H9 (cell line): ENCODE results near the gene ISOC1. TPM values are rescaled to one million over a fixed set of nuclear protein-coding genes. Genes with fewer than 3 reads are reported as not detected.

ENCODE experiments used
- DNase-seq: peaks from one replicate; pipeline ENCODE4 v3.0.0-alpha.2; 2017
- H2AFZ ChIP-seq: one replicate; pipeline ENCODE4 v1.6.1; 2013; ENCODE audit warnings: mild to moderate bottlenecking, low read length, control low read depth, moderate library complexity
- H2AK5ac ChIP-seq: 2 replicates; pipeline ENCODE4 v1.6.1; 2013; ENCODE audit warnings: low read length, control low read depth, mixed read lengths; ENCODE audit not compliant: insufficient read length
- H2BK120ac ChIP-seq: one replicate; pipeline ENCODE4 v1.6.1; 2013; ENCODE audit warnings: low read depth, mild to moderate bottlenecking, low read length, control low read depth, inconsistent platforms; ENCODE audit not compliant: poor library complexity, severe bottlenecking
- H2BK12ac ChIP-seq: 2 replicates; pipeline ENCODE4 v1.6.1; 2013; ENCODE audit warnings: low read length, control low read depth, mixed read lengths, low read depth; ENCODE audit not compliant: insufficient read length
- H2BK15ac ChIP-seq: 2 replicates; pipeline ENCODE4 v1.6.1; 2013; ENCODE audit warnings: low read depth, low read length, control low read depth
- H2BK20ac ChIP-seq: one replicate; pipeline ENCODE4 v1.6.1; 2013; ENCODE audit warnings: low read depth, mild to moderate bottlenecking, low read length, control low read depth, inconsistent platforms; ENCODE audit not compliant: poor library complexity, severe bottlenecking
- H2BK5ac ChIP-seq: 2 replicates; pipeline ENCODE4 v1.6.1; 2013; ENCODE audit warnings: low read length, control low read depth, mixed read lengths; ENCODE audit not compliant: insufficient read length
- H3K14ac ChIP-seq: 2 replicates; pipeline ENCODE4 v1.6.1; 2013; ENCODE audit warnings: low read length, control low read depth; ENCODE audit not compliant: insufficient read depth
- H3K18ac ChIP-seq: 2 replicates; pipeline ENCODE4 v1.6.1; 2013; ENCODE audit warnings: low read depth, mild to moderate bottlenecking, mixed read lengths, low read length, control low read depth; ENCODE audit not compliant: insufficient read length
- H3K23ac ChIP-seq: 2 replicates; pipeline ENCODE4 v1.6.1; 2013; ENCODE audit warnings: low read length, control low read depth, mixed read lengths, low read depth; ENCODE audit not compliant: insufficient read length
- H3K23me2 ChIP-seq: 2 replicates; pipeline ENCODE4 v1.6.1; 2013; ENCODE audit warnings: low read depth, mild to moderate bottlenecking, mixed read lengths, low read length, control low read depth; ENCODE audit not compliant: insufficient read length, poor library complexity, severe bottlenecking
- H3K27ac ChIP-seq: 2 replicates; pipeline ENCODE4 v1.5.1; 2013; ENCODE audit warnings: low read length, control low read depth, mixed read lengths, low read depth; ENCODE audit not compliant: insufficient read length
- H3K27me3 ChIP-seq: 2 replicates; pipeline ENCODE4 v1.6.1; 2013; ENCODE audit warnings: low read length, control low read depth, inconsistent platforms; ENCODE audit not compliant: insufficient read depth
- H3K4ac ChIP-seq: 2 replicates; pipeline ENCODE4 v1.6.1; 2013; ENCODE audit warnings: low read depth, mild to moderate bottlenecking, control low read depth, inconsistent platforms, low read length, moderate library complexity
- H3K4me1 ChIP-seq: 2 replicates; pipeline ENCODE4 v1.6.1; 2013; ENCODE audit warnings: low read length, control low read depth, inconsistent platforms; ENCODE audit not compliant: insufficient read depth
- H3K4me2 ChIP-seq: 2 replicates; pipeline ENCODE4 v1.6.1; 2013; ENCODE audit warnings: low read length, control low read depth, mixed read lengths; ENCODE audit not compliant: insufficient read length, insufficient read depth
- H3K56ac ChIP-seq: 2 replicates; pipeline ENCODE4 v1.6.1; 2013; ENCODE audit warnings: low read depth, mild to moderate bottlenecking, mixed read lengths, low read length, control low read depth; ENCODE audit not compliant: insufficient read length
- H3K79me1 ChIP-seq: 2 replicates; pipeline ENCODE4 v1.6.1; 2013; ENCODE audit warnings: low read depth, mild to moderate bottlenecking, moderate library complexity, low read length, control low read depth, inconsistent platforms; ENCODE audit not compliant: insufficient read depth, poor library complexity, severe bottlenecking
- H3K79me2 ChIP-seq: 2 replicates; pipeline ENCODE4 v1.6.1; 2013; ENCODE audit warnings: low read length, control low read depth, inconsistent platforms; ENCODE audit not compliant: insufficient read depth
- H3K9ac ChIP-seq: 2 replicates; pipeline ENCODE4 v1.6.1; 2013; ENCODE audit warnings: low read length, control low read depth, mixed read lengths; ENCODE audit not compliant: insufficient read length; ENCODE audit errors: extremely low read depth
- H3K9me3 ChIP-seq: one replicate; pipeline ENCODE4 v1.6.1; 2013; ENCODE audit warnings: low read depth, low read length, inconsistent platforms; ENCODE audit not compliant: control insufficient read depth
- H3T11ph ChIP-seq: one replicate; pipeline ENCODE4 v1.6.1; 2013; ENCODE audit warnings: mild to moderate bottlenecking, low read length, control low read depth, inconsistent platforms
- H4K20me1 ChIP-seq: one replicate; pipeline ENCODE4 v1.6.1; 2013; ENCODE audit not compliant: control insufficient read depth, insufficient read length, insufficient read depth
- H4K5ac ChIP-seq: 2 replicates; pipeline ENCODE4 v1.6.1; 2013; ENCODE audit warnings: low read depth, mild to moderate bottlenecking, mixed read lengths, low read length, control low read depth; ENCODE audit not compliant: insufficient read length
- H4K8ac ChIP-seq: replicated peaks from 2 replicates; pipeline ENCODE4 v1.6.1; 2013; ENCODE audit warnings: low read length, control low read depth, mixed read lengths, low read depth; ENCODE audit not compliant: insufficient read length
- H4K91ac ChIP-seq: 2 replicates; pipeline ENCODE4 v1.6.1; 2013; ENCODE audit warnings: low read depth, mild to moderate bottlenecking, moderate library complexity, mixed read lengths, low read length, control low read depth; ENCODE audit not compliant: insufficient read length
- H3K27ac Mint-ChIP-seq, 3 experiments: 2 replicates in 2 of 3; 3 replicates in 1 of 3; pipeline ENCODE4 v1.8.0; 2020 to 2021; ENCODE audit warnings: mixed read lengths in 3 of 3, mild to moderate bottlenecking in 1 of 3, moderate library complexity in 1 of 3
- H3K27me3 Mint-ChIP-seq: 2 replicates; pipeline ENCODE4 v1.8.0; 2021; ENCODE audit warnings: low read depth, mild to moderate bottlenecking, moderate library complexity, mixed read lengths
- H3K36me3 Mint-ChIP-seq, 3 experiments: 2 replicates in 2 of 3; 3 replicates in 1 of 3; pipeline ENCODE4 v1.8.0; 2020 to 2021; ENCODE audit warnings: low read depth in 3 of 3, mixed read lengths in 3 of 3; ENCODE audit not compliant: insufficient read depth in 1 of 3
- H3K4me1 Mint-ChIP-seq, 2 experiments: 2 replicates each; pipeline ENCODE4 v1.8.0; 2020; ENCODE audit warnings: mixed read lengths in 2 of 2
- H3K4me3 Mint-ChIP-seq, 2 experiments: 2 replicates in 1 of 2; 3 replicates in 1 of 2; pipeline ENCODE4 v1.8.0; 2020 to 2021; ENCODE audit warnings: mild to moderate bottlenecking in 2 of 2, mixed read lengths in 2 of 2, moderate library complexity in 1 of 2
- H3K9me3 Mint-ChIP-seq, 2 experiments: 2 replicates in 1 of 2; 3 replicates in 1 of 2; pipeline ENCODE4 v1.8.0; 2020; ENCODE audit warnings: mild to moderate bottlenecking in 2 of 2, mixed read lengths in 2 of 2, moderate library complexity in 1 of 2
- CTCF ChIP-seq: fragments of 200-600 bp; sonication (generic); conservative IDR thresholded peaks from 3 replicates; pipeline ENCODE4 v1.8.0; 2021; ENCODE audit warnings: antibody characterized with exemption, mild to moderate bottlenecking
- total RNA-seq: library from RNA; stranded (reverse); gene quantifications from 2 replicates; pipeline ENCODE4 v1.2.1, GENCODE V29; 2021

ISOC1 gene
- total RNA-seq, 1 experiment from 2014 or later: 23.0 TPM

GRCh38 chr5:129067745-129068144 is 26.8 kb upstream of the ISOC1 start:
- Histone ChIP-seq H3T11ph (no peak overlapping the region), H3K9me3 (no peaks in the 10 kb centered on the region), H2AFZ (no peak overlapping the region), H4K91ac (no peak overlapping the region), H3K4ac (no peak overlapping the region), H3K27ac (no peak overlapping the region), H3K56ac (no peak overlapping the region), H2BK20ac (no peak overlapping the region), H3K27me3 (no peaks in the 10 kb centered on the region), H3K9ac (no peak overlapping the region), H2AK5ac (no peak overlapping the region), H3K14ac (no peak overlapping the region), H3K23ac (no peak overlapping the region), H2BK120ac (no peak overlapping the region), H4K8ac (no peak overlapping the region), H3K79me1 (no peaks in the 10 kb centered on the region), H3K18ac (no peak overlapping the region), H2BK15ac (no peak overlapping the region), H2BK12ac (no peak overlapping the region), H3K4me1 (no peaks in the 10 kb centered on the region), H4K5ac (no peak overlapping the region), H3K4me2 (no peak overlapping the region), H3K23me2 (no peaks in the 10 kb centered on the region), H2BK5ac (no peak overlapping the region), H3K79me2 (no peaks in the 10 kb centered on the region), H4K20me1 (no peaks in the 10 kb centered on the region)
- Mint-ChIP-seq H3K9me3 (no peaks in the 10 kb centered on the region), H3K27me3 (peaks cover 2% of the 10 kb centered on the region; the same call in 1 of the 2 replicates), H3K27ac (no peak overlapping the region), H3K4me3 (no peak overlapping the region), H3K36me3 (no peaks in the 10 kb centered on the region), H3K4me1 (no peaks in the 10 kb centered on the region)
- DNase-seq: no peak
- no peak for TF ChIP-seq CTCF
